ENCODE measurements around the gene EFCAB9.

The EFCAB9 gene

GRCh38 chr5:172167895-172168294 is 26.1 kb upstream of the EFCAB9 start:
- H3K27ac ChIP-seq = no peak overlapping the region
- no peak for TF ChIP-seq CTCF (conservative IDR thresholded peaks at IDR 0.05)

DNA sequence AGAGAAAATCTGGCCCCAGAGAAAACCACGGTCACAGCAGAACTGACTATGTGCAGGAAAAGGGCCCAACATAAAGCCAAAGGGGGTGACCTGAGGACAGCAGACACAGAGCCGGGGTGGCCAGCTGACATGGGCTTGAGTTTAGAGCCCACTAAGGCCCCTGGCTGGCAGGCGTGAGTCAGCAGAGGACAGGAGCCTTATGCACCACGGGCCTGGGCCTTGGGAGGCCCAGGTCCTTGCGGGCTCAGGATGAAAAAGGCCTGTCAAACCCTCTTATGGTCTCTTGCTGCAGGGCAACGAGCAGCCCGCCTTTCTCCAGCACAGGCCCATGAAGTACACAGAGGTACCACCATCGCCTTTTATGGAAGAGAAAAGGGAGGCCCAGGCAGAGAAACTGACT is 25.7 kb upstream of the EFCAB9 start:
- H3K27ac ChIP-seq = no peak overlapping the region
- TF ChIP-seq CTCF (conservative IDR thresholded peaks at IDR 0.05) = no peak

- no peak overlapping the region for H3K27ac ChIP-seq
- no peak for TF ChIP-seq CTCF (conservative IDR thresholded peaks at IDR 0.05)
These were observed 24.8 kb upstream of the EFCAB9 start for GRCh38 chr5:172169216-172169615.

- TF ChIP-seq CTCF (conservative IDR thresholded peaks at IDR 0.05) = no peak
- no peak overlapping the region for H3K27ac ChIP-seq
These were observed 23.7 kb upstream of the EFCAB9 start for GRCh38 chr5:172170251-172170701.

DNA sequence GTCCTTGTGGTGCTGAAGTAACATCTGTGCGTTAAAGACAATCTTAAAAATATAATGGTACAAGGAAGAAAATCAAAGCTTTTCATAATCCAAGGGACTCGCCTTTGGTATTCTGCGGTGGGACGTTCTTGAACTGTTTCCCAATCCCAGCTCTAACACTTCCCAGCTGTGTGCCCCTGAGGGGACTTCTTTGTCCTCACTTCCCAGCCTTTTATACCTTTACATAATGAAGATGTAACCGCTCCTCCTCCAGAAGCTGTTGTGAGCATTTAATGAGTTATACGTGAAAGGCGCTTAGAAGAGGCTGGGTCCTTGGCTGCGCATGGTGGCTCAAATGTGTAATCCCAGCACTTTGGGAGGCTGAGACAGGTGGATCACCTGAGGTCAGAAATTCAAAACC is 22.9 kb upstream of the EFCAB9 start:
- no peak for TF ChIP-seq CTCF (conservative IDR thresholded peaks at IDR 0.05)

DNA sequence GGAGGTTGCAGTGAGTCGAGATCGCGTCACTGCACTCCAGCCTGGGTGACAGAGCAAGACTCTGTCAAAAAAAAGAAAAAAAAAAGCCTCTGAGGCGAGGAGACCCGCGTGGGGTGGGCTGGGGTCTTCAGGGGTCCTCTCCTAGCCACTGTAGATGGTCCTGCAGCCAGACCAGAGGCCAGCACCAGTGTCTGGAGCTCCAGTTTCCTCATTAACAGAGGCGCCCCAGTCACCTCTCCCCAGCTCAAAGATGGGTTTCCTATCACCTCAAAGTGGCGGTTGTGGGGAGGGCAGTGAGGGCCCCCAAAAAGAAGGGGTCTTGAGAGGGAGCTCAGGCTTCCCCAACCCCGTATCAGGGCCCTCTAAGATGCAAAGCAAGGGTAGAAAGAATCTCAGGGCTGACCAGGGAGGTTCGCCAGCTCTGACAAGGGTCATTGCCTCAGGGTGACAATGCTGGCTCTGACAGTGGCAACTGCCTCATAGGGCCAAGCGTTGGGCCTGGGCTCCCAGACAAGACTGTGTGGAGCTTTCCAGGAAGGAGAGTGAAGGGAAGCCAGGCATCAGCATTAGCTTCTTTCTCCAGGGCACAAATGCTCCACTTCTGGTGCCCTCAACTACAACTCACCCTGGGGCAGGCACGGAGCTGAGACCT is 20.9 kb upstream of the EFCAB9 start:
- no peak overlapping the region for H3K27ac ChIP-seq
- no peak for TF ChIP-seq CTCF (conservative IDR thresholded peaks at IDR 0.05)

More for the DNA sequence above, 22.9 kb upstream of the EFCAB9 start:
- H3K27ac ChIP-seq = no peak overlapping the region

GRCh38 chr5:172173564-172174153 is 20.3 kb upstream of the EFCAB9 start:
- no peak overlapping the region for H3K27ac ChIP-seq
- TF ChIP-seq CTCF (conservative IDR thresholded peaks at IDR 0.05) = no peak

Measured in VCaP (cell line).